Upper lobe of left lung (tissue), 6 donors: Measurements from ENCODE around the gene GLTP. TPM values are rescaled to one million over a fixed set of nuclear protein-coding genes. Genes with fewer than 3 reads are reported as not detected.

Experiments used
- ATAC-seq, 2 donors: fragments of 200-7000 bp; cut with Tn5 transposase; one replicate each; pipeline ENCODE4 v1.9.1; 2022; ENCODE audit warnings: mild to moderate bottlenecking in 2 of 2, moderate library complexity in 2 of 2; ENCODE audit not compliant: low FRiP score in 2 of 2
- DNase-seq, 2 donors: peaks; one replicate each; pipeline ENCODE4 v3.0.0-alpha.2; 2019 to 2020
- H3K27ac ChIP-seq, 4 donors: fragments of 200-600 bp; sonication (generic); one replicate each; pipeline ENCODE4 v1.5.1; 2016 to 2019
- H3K27me3 ChIP-seq, 4 donors: fragments of 200-600 bp; sonication (generic); one replicate each; pipeline ENCODE4 v1.5.1; 2017 to 2019
- H3K36me3 ChIP-seq, 4 donors: fragments of 200-600 bp; sonication (generic); one replicate each; pipeline ENCODE4 v1.5.1; 2016 to 2019
- H3K4me1 ChIP-seq, 4 donors: fragments of 200-600 bp; sonication (generic); one replicate each; pipeline ENCODE4 v1.5.1; 2018 to 2019
- H3K4me3 ChIP-seq, 4 donors: fragments of 200-600 bp; sonication (generic); one replicate each; pipeline ENCODE4 v1.5.1; 2017 to 2019; ENCODE audit warnings: mild to moderate bottlenecking in 2 of 4, moderate library complexity in 1 of 4
- H3K9me3 ChIP-seq, 4 donors: fragments of 200-600 bp; sonication (generic); one replicate each; pipeline ENCODE4 v1.5.1; 2018 to 2019
- EP300 ChIP-seq, 4 donors: sonication (generic); formaldehyde crosslinking; IDR thresholded peaks; one replicate each; pipeline ENCODE4 v1.5.1; 2017; ENCODE audit warnings: antibody characterized with exemption in 4 of 4, control low read depth in 2 of 4
- POLR2A ChIP-seq, 4 donors: fragments of 450-650 bp; IDR thresholded peaks; one replicate each; pipeline ENCODE4 v1.5.1; 2016 to 2017; ENCODE audit warnings: antibody characterized with exemption in 4 of 4, mild to moderate bottlenecking in 2 of 4
- POLR2AphosphoS5 ChIP-seq, 2 donors: sonication (generic); formaldehyde crosslinking; IDR thresholded peaks; one replicate each; pipeline ENCODE4 v1.5.1; 2017; ENCODE audit warnings: antibody characterized with exemption in 2 of 2
- WGBS, 2 donors: methylation state at CpG; one replicate each; pipeline ENCODE4 v1.1.5; 2017 to 2018; 5-methylcytosine and 5-hydroxymethylcytosine counted together
- total RNA-seq, 6 donors: library from RNA; depleted of rRNA in 4 of 6; stranded (reverse); fragments of >200 nt in 4 of 6; gene quantifications; one replicate each; pipeline versions ENCODE4 v1.1.0 to v1.2.1, GENCODE V29; 2016 to 2021
- TF ChIP-seq, protein P1 (sequence below), 6 experiments: fragments of 450-650 bp in 4 of 6; fragments of 200-600 bp in 2 of 6; sonication (generic) in 2 of 6; IDR thresholded peaks; one replicate each; pipeline ENCODE4 v1.5.1; 2016 to 2019; ENCODE audit warnings: antibody characterized with exemption in 6 of 6
- donor health status: DM: no; HTN: no; CAD: no; lungs with moderate emphysema.
- donor health status: DM: no; HTN: yes; CAD: no; lungs with severe emphysema.

The GLTP gene
- total RNA-seq, 6 donors from 2014 or later: 24.7 to 59.7 (median 46.6) TPM

DNA sequence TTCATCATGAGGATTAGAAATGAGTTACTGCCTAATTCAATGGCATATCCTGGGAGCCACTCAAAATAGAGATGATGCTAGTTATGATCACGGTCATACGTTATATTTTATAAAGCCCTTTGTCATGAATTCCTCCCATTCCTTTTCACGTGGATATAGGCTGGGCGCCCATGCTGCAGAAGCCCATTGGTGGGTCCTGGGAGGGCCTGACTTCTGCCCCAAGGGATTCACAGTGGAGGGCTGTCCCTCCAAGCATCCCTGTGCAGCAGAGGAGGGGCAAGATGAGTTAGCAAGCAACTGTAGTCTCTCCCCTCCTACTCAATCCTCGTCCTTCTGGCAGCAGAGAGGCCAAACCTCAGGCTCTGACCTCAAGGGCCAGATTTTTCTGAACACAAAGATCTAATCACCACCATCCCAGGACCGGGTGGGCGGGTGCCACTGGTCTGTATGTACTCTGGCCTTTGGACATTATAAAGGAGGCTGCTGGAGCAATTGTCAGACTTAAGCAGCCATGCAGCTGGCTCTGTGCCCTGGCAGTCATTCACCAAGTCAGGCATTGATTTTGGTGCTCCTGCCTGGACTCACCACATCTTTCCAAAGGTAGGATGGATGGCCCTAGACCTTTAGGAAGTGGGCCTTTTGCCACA is 8.6 kb downstream of the GLTP start:
- no peak for DNase-seq
- TF ChIP-seq POLR2A (IDR thresholded peaks at IDR 0.05): no peak
- TF ChIP-seq, protein P1, sequence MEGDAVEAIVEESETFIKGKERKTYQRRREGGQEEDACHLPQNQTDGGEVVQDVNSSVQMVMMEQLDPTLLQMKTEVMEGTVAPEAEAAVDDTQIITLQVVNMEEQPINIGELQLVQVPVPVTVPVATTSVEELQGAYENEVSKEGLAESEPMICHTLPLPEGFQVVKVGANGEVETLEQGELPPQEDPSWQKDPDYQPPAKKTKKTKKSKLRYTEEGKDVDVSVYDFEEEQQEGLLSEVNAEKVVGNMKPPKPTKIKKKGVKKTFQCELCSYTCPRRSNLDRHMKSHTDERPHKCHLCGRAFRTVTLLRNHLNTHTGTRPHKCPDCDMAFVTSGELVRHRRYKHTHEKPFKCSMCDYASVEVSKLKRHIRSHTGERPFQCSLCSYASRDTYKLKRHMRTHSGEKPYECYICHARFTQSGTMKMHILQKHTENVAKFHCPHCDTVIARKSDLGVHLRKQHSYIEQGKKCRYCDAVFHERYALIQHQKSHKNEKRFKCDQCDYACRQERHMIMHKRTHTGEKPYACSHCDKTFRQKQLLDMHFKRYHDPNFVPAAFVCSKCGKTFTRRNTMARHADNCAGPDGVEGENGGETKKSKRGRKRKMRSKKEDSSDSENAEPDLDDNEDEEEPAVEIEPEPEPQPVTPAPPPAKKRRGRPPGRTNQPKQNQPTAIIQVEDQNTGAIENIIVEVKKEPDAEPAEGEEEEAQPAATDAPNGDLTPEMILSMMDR (IDR thresholded peaks at IDR 0.05): no peak
- TF ChIP-seq POLR2AphosphoS5 (IDR thresholded peaks at IDR 0.05): no peak
- TF ChIP-seq EP300 (IDR thresholded peaks at IDR 0.05): no peak
- Histone ChIP-seq H3K9me3 (no peaks in the 10 kb centered on the region), H3K4me3 (no peak overlapping the region), H3K27ac (peak overlapping the region in 2 of 4 donors; percentile 0 to 49), H3K4me1 (peaks cover 16 to 53% (median 25%) of the 10 kb centered on the region in 4 donors), H3K27me3 (no peaks in the 10 kb centered on the region), H3K36me3 (peaks cover 0 to 9% (median 4%) of the 10 kb centered on the region in 4 donors)
- no peak for ATAC-seq
- WGBS, 2 donors: 78 to 84% methylated on average over 4 to 7 of the region's 7 CpGs

DNA sequence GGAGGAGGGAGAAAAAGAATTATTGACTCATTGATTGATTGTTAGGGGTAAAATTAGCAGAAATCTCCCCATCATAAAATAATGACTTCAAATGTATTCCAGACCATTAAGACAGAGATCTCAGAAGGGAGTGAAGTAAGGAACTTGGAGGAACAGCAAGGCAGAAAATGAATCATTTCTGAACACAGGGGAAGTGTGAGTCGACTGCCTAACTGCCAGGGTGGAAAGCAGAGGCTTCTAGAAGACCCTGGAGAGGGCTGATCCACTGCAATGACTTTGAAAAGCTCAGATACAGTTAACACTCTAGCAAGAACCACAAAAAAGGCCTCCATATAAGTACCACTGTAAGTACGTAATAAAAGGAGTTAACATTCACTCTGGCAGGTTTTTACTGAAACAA is 9.7 kb downstream of the GLTP start:
- peaks cover 0 to 9% (median 4%) of the 10 kb centered on the region in 4 donors for H3K36me3 ChIP-seq
- H3K27ac ChIP-seq: peak overlapping the region in 1 of 4 donors; percentile 49
- no peak overlapping the region for H3K4me3 ChIP-seq
- H3K27me3 ChIP-seq: no peaks in the 10 kb centered on the region
- no peak for TF ChIP-seq POLR2A (IDR thresholded peaks at IDR 0.05)
- TF ChIP-seq POLR2AphosphoS5 (IDR thresholded peaks at IDR 0.05): no peak
- TF ChIP-seq, protein P1 (IDR thresholded peaks at IDR 0.05): no peak
- TF ChIP-seq EP300 (IDR thresholded peaks at IDR 0.05): no peak
- ATAC-seq: peak in 1 of 2 donors; percentile 58
- no peak for DNase-seq
- peaks cover 17 to 43% (median 23%) of the 10 kb centered on the region in 4 donors for H3K4me1 ChIP-seq
- H3K9me3 ChIP-seq: no peaks in the 10 kb centered on the region
- 57 to 69% methylated on average over 2 of the region's 2 CpGs for WGBS, 2 donors

DNA sequence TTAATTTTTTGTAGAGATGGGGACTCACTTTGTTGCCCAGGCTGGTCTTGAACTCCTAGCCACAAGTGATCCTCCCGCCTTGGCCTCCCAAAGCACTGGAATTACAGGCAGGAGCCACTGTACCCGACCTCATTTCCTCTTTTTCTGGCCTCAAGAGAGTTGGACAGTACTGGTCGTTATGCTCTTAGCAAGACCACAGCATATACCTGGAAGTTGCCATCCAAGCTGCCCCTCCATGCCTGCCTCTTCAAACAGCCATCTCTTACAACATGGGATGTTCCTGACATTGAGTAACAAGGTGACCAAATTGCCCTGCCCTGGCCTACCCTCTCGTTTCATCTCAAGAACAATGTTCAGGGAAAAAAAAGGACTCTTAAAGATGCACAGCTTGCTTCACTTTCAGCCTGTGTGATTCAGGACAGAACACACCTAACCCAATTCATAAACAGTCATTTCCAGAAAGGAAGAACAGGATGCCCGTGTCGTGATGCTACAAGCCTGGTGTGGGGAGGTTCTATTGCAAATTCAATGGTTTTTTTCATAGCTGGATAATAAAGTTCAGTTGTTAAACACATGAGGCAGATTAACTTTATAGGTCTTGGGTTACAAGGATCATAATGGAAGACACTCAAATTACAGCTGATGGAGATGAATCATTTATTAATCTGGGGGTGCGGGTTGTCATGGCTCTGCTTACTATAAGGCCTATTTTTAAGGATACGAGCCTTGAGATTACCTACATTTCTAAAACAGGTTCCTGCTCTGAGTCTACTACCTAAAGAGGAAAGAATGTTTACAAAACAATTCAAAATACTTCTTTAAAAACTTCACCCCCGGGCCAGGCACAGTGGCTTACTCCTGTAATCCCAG is 11.9 kb downstream of the GLTP start:
- 69 to 71% methylated on average over 9 of the region's 9 CpGs for WGBS, 2 donors
- peak overlapping the region in 1 of 4 donors; percentile 25 for H3K27ac ChIP-seq

DNA sequence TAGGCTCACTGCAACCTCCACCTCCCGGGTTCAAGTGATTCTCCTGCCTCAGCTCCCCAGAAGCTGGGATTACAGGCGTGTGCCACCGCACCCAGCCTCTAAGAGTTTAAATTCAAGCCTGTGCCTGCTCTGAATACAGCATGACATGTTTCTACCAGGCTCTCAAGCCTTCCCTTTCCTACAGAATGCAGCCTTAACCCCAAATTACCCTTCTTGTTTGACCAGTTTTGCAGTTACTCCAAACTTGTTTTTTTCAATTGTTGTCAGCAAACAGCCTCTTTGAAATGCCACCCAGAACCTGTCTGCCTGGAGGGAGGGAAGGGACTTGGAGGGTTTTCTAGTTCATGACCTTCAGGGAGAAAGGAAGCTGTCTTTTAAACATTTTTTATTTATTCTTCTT is 15.4 kb downstream of the GLTP start:
- no peak overlapping the region for H3K4me3 ChIP-seq
- peaks cover 0 to 10% (median 5%) of the 10 kb centered on the region in 4 donors for H3K36me3 ChIP-seq
- peaks cover 24 to 40% (median 37%) of the 10 kb centered on the region in 4 donors for H3K4me1 ChIP-seq
- H3K27ac ChIP-seq: peak overlapping the region; percentile 65 to 81 (median 75)
- no peaks in the 10 kb centered on the region for H3K27me3 ChIP-seq
- 35 to 39% methylated on average over 3 of the region's 3 CpGs for WGBS, 2 donors
- H3K9me3 ChIP-seq: no peaks in the 10 kb centered on the region
- ATAC-seq: peak; percentile 33 to 85
- TF ChIP-seq, protein P1 (IDR thresholded peaks at IDR 0.05): no peak
- TF ChIP-seq EP300 (IDR thresholded peaks at IDR 0.05) (no peak), POLR2A (IDR thresholded peaks at IDR 0.05) (no peak), POLR2AphosphoS5 (IDR thresholded peaks at IDR 0.05) (no peak)
- peak in 1 of 2 donors; percentile 46 for DNase-seq

More for the DNA sequence above, 11.9 kb downstream of the GLTP start:
- ATAC-seq (no peak), DNase-seq (no peak)
- no peak overlapping the region for H3K4me3 ChIP-seq
- H3K9me3 ChIP-seq: no peaks in the 10 kb centered on the region
- H3K4me1 ChIP-seq: peaks cover 34 to 55% (median 37%) of the 10 kb centered on the region in 4 donors
- no peaks in the 10 kb centered on the region for H3K27me3 ChIP-seq
- peaks cover 0 to 9% (median 4%) of the 10 kb centered on the region in 4 donors for H3K36me3 ChIP-seq
- TF ChIP-seq, protein P1 (IDR thresholded peaks at IDR 0.05): no peak
- TF ChIP-seq EP300 (IDR thresholded peaks at IDR 0.05) (no peak), POLR2AphosphoS5 (IDR thresholded peaks at IDR 0.05) (no peak), POLR2A (IDR thresholded peaks at IDR 0.05) (no peak)
